Stimulated activated CD4-positive, alpha-beta T cell treated with anti-CD3 and anti-CD28 coated beads, Interleukin-12 subunit alpha, Interleukin-12 subunit beta, amount 100 ng/mL, for 24 hours (primary cell): ENCODE measurements around the gene ELOA.
A peak's percentile ranks its signal among the peaks of the same experiment; 100 is the strongest.
"Not testable (repeated sequence)": the region's sequence is repeated elsewhere in the genome, so short reads cannot be mapped to it uniquely, and the experiment has no call there.

Experiments used
- DNase-seq, 2 experiments: peaks; one replicate each; pipeline ENCODE4 v3.0.0-alpha.2; 2020; ENCODE audit warnings: low read depth in 2 of 2

Gene ELOA

GRCh38 chr1:23743287-23744152 is at the start of gene ELOA:
TSS of gene ELOA (plus strand) at chr1:23743471. CDS start at chr1:23743504, 33 bp downstream.
- DNase-seq, result peak; percentile 59 to 67

- no peak for DNase-seq
Measured at GRCh38 chr1:23693599-23693998, 49.7 kb upstream of the ELOA start.

- DNase-seq, result no peak
Measured at GRCh38 chr1:23694371-23694770, 48.9 kb upstream of the ELOA start.

GRCh38 chr1:23695667-23696066 is 47.6 kb upstream of the ELOA start:
- DNase-seq, result no peak

- DNase-seq, result no peak
Measured at GRCh38 chr1:23696335-23696989, 46.8 kb upstream of the ELOA start.

- no peak for DNase-seq
Measured at GRCh38 chr1:23698466-23698865, 44.8 kb upstream of the ELOA start.

- no peak for DNase-seq
Measured at GRCh38 chr1:23699280-23700179, 43.7 kb upstream of the ELOA start.

- DNase-seq, result no peak
Measured at GRCh38 chr1:23701310-23701709, 42.0 kb upstream of the ELOA start.

- no peak for DNase-seq
Measured at GRCh38 chr1:23701996-23702395, 41.3 kb upstream of the ELOA start.

- no peak for DNase-seq
Measured at GRCh38 chr1:23704834-23705495, 38.3 kb upstream of the ELOA start.

- DNase-seq, result no peak
Measured at GRCh38 chr1:23709229-23709628, 34.0 kb upstream of the ELOA start.

- DNase-seq, result no peak
Measured at GRCh38 chr1:23718482-23718881, 24.8 kb upstream of the ELOA start.

- no peak for DNase-seq
Measured at GRCh38 chr1:23719162-23719820, 24.0 kb upstream of the ELOA start.

GRCh38 chr1:23720256-23720995 is 22.8 kb upstream of the ELOA start:
- no peak for DNase-seq

GRCh38 chr1:23722652-23723051 is 20.6 kb upstream of the ELOA start:
- DNase-seq, result no peak

GRCh38 chr1:23726686-23727085 is 16.6 kb upstream of the ELOA start:
- no peak for DNase-seq

- DNase-seq, result no peak
Measured at GRCh38 chr1:23727362-23727811, 15.9 kb upstream of the ELOA start.

GRCh38 chr1:23732363-23733224 is 10.7 kb upstream of the ELOA start:
- DNase-seq, result no peak

- not testable (repeated sequence) for DNase-seq
Measured at GRCh38 chr1:23733281-23733680, 10.0 kb upstream of the ELOA start.
